M059J (cell line): Measurements from ENCODE around the gene MYO1D. TPM values are rescaled to one million over a fixed set of nuclear protein-coding genes. Genes with fewer than 3 reads are reported as not detected.

Experiments
- DNase-seq: peaks from one replicate; pipeline ENCODE4 v3.0.0-alpha.2; 2012; ENCODE audit warnings: low read depth
- total RNA-seq: library from RNA; depleted of rRNA; stranded (reverse); fragments of >200 nt; shearing (Covaris generic); gene quantifications from 2 replicates; pipeline ENCODE4 v1.2.3, GENCODE V29; 2014

MYO1D gene
- total RNA-seq, 1 experiment from 2014 or later = 1.8 TPM

- DNase-seq = peak; percentile 61
Observed at GRCh38 chr17:32504166-32504990, 372.5 kb downstream of the MYO1D start.

- peak; percentile 63 for DNase-seq
Observed at GRCh38 chr17:32503251-32504165, 373.4 kb downstream of the MYO1D start.

DNA sequence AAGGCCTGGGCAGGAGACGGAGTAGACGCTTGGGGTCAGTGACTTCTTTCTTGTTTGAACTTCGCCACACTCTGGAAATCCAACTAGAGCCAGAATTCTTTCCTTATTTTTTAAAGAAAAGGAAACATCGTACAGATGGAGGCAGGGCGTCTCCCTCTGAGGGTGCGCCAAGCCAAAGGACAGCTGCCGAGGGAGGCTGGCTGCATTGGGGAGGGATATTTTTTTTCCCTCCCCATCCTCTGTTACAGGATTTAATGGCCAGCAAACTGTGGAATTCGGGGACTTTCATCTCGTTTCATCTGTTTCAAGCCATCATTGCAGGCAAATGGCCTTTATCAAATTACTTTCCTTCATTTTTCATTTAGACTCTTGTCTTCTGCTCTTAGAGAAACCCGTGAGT, 374.2 kb downstream of the MYO1D start:
- DNase-seq = no peak

GRCh38 chr17:32502013-32502412, 374.9 kb downstream of the MYO1D start:
- DNase-seq = no peak

- no peak for DNase-seq
Observed at GRCh38 chr17:32498391-32498790, 378.5 kb downstream of the MYO1D start.

- DNase-seq = peak; percentile 57
Observed at GRCh38 chr17:32497431-32498205, 379.3 kb downstream of the MYO1D start.

DNA sequence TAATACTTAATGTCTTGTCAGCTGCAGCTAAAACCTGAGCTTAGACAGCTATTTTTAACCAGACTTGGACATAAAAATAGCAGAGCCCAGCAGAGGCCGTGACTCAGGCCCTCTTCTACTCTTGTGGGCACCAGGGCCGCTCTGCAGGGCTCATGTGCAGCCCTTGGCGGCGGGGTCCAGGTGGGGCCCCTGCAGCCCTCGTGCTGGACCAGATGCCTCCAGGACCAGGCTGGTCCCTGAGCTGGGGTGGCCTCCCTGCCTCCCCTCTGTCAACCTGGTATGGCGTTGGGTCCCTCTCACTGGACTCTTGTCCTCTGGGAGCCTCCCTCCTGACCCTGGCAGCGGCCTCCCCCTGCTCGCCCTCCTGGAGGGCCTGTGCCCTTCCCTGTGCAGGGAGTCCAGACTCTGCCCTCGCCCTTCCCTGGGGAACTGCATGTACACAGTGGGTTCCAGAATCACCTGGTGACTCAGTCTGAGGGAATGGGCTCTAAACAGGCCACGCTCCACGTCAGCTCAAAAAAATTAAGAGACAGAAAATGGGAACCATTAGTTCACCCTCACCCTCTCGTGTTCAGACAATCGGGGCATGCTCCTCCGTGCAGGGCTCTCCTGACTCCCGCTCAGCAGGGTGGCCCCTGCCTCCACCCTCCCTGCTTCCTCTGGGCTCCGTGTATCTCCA, 380.4 kb downstream of the MYO1D start:
- DNase-seq = peak; percentile 93

DNA sequence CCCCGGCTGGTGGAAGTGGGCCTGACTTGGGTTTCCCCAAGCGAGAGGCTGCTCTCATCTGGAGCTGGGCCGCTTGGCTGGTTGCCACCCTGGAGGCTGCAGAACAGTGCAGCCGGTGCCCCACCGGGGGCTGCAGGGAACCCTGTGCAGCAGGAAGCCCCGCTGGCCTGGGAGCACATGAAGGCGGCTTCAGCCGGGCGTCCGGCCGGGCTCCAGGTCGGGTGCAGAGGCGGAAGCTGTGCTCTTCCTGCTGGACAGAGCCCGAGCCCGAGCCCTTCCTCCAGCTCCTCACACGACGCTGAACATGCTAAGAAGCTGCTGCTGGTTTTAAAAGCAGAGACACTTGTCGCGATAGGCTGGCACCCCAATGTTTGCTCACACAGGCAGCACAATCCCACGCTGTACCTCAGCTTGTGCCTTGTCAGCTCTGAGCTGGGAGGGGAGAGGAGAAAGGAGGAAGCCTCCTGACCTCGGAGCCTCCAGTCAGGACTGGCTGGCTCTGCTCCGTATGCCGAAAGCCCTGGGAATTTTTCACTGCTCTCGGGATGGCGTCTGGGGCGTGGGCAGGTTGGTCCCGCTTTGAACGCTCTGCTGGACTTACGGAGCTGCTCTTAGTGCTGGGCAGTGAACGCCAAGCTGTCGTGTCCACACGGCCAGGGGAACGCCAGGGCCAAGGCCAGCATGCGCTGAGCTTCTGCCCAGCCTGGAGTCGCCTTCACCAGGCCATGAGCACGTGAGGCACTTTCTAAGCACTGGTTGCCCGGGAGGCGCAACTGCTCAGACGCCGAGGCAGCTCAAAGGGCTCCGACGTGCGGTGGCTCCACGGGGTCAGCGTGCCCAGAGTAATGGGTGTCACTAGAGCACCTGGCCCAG, 381.3 kb downstream of the MYO1D start:
- DNase-seq = no peak

GRCh38 chr17:32494621-32495358, 382.1 kb downstream of the MYO1D start:
- peak; percentile 70 for DNase-seq

DNA sequence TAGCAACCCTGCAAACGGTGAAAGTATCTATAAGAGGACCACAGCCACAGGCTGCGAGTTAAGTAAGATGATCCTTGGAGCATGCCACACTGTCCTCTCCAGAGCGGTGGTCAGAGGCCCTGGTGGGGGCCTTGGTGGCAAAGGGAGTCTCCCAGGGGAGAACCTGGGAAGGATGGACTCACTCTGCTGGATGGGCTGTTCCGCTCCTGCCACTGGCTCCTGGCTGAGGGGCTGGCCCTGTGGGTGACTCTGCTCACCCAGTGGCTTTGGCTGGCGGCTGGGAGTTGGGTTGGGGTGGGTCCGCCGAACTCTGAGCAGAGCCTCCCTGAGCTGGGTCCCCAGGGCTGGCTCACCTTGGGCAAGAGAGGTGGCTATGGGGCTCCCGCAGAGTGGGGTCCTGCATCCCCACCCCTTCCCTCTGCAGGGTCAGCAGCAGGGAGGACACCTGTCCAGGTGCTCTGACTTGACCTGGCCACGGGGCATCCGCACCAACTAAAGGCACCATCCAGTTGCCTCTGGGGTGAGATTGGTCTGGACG, 382.9 kb downstream of the MYO1D start:
- no peak for DNase-seq

DNA sequence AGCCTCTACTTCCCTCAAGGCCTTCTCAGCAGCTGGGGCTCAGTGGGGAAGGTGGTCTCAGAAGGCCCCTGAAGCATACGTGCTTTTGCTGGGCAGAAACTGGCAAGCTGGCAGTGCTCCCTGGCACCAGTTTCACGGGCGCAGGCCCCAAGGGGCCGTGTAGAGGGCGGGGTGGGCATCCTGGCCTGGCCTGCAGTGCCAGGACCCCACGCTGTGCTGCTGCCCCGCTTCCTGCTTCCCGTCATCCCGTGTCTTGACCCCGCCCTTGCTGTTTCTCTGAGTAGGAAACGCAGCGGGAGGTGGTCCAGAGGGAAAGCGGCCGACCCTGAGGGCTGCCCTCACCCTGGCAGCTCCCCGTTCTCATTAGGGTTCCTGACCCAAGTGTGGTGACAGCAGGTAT, 383.4 kb downstream of the MYO1D start:
- no peak for DNase-seq

DNA sequence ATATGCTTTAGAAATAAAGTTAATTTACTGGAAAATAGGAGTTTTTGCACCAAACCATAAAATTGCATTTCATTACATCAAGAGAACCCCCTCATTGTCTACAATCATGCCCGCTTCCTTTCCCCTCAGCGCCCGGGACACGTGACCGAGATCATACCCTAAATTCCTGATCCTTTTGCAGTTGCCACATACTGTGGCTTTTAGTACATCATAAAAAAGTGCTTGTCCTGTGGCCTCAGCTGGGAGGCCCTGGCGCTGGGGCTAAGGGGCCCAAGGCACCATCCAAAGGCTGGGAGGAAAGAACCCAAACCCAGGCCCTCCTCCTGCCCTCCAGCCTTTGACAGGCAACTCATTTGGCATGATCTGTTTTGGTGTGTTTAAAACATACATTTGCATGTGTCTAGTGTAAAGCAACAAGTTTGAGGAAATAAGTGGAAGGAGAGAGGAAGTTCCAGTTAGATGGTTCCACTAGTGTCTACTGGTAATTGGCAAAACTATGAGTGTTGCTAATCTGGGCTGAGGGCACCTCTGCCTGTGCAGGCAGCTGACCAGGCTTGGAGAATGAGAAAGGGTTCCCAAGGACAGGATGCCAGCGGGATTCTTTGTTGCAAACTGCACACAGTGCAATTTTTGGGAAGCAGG, 384.2 kb downstream of the MYO1D start:
- no peak for DNase-seq

DNA sequence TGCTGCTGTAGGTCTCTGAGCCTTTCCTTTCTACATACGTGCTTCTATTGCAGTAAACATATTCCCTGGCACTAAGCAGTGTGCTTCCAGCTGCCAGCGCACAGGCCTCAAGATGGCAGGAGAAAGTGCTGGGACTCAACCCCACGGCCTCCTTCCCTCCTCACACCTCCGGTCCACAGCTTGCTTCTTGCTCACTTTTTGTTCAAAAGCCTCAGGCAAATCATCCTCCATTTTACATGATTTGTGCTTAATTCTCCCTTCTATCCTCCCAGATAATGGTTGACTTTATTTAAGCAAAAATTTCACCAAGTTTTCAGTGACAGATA, 384.7 kb downstream of the MYO1D start:
- no peak for DNase-seq

DNA sequence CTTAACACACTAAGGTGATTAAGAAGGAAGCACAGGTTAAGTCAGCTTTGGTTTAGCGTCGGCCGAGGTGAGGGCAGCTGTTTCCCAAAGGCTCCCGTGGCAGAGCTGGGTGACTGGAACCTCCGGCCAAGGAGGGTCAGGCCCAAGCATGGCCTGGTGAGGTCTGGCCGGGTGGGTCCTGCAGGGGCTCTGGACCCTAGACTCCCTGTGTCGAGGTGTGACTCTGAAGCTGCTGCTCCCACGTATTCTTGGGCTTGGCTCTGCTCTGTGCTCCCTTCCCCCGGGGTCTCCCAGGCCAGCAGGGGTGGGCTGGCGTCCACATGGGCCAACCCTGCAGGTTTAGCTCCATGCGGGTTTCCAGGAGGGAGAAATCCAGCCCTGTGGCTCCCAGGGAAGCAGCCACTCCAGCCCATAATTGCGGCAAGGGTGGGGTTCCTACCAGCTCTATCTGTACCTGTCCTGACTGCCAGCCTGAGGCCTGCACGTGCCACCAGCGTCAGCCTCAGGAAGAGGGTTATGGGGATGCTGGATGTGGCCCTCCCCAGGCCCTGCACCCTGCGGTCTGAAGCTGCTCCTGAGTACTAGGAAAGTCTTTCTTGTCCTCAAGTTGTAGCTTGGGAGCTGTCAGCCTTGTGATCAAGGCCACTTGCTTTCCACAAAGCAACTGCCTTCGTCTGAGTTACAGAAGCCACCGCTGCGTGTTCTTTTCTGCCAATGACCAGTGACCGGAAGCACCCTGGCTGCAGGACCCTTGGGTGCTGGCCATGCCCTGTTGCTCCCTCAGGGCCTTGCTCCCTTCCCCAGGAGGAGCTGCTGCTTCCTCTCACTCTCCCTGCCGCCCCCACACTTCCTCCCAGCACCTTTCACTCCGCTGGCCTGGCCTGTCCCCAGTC, 385.3 kb downstream of the MYO1D start:
- DNase-seq = no peak

GRCh38 chr17:32490101-32490482, 386.8 kb downstream of the MYO1D start:
- DNase-seq = no peak

GRCh38 chr17:32489320-32490100, 387.4 kb downstream of the MYO1D start:
- DNase-seq = no peak

- no peak for DNase-seq
Observed at GRCh38 chr17:32488604-32489180, 388.2 kb downstream of the MYO1D start.
